Left lobe of liver (tissue), 2 donors: ENCODE results near the gene NEDD4L. TPM values are rescaled to one million over a fixed set of nuclear protein-coding genes. Genes with fewer than 3 reads are reported as not detected.

ENCODE experiments used
- ATAC-seq: fragments of 200-7000 bp; cut with Tn5 transposase; one replicate; pipeline ENCODE4 v1.9.1; 2020; ENCODE audit warnings: mild to moderate bottlenecking, moderate library complexity
- DNase-seq: peaks from one replicate; pipeline ENCODE4 v3.0.0-alpha.2; 2020; ENCODE audit warnings: low spot score
- total RNA-seq: library from RNA; stranded (reverse); gene quantifications from one replicate; pipeline ENCODE4 v1.2.1, GENCODE V29; 2021
- donor health status: DM: no; HTN: no; CAD: no; lungs with moderate emphysema.
- donor health status: DM: no; HTN: yes; CAD: no.

NEDD4L gene
- total RNA-seq, 1 donor from 2014 or later: 22.3 TPM

GRCh38 chr18:58387716-58388115, 343.7 kb downstream of the NEDD4L start:
- DNase-seq (peak; percentile 12), ATAC-seq (no peak)

- ATAC-seq (no peak), DNase-seq (peak; percentile 16)
Observed at GRCh38 chr18:58388736-58389135, 344.7 kb downstream of the NEDD4L start.

- DNase-seq: no peak
Observed at GRCh38 chr18:58389745-58390144, 345.7 kb downstream of the NEDD4L start.

DNA sequence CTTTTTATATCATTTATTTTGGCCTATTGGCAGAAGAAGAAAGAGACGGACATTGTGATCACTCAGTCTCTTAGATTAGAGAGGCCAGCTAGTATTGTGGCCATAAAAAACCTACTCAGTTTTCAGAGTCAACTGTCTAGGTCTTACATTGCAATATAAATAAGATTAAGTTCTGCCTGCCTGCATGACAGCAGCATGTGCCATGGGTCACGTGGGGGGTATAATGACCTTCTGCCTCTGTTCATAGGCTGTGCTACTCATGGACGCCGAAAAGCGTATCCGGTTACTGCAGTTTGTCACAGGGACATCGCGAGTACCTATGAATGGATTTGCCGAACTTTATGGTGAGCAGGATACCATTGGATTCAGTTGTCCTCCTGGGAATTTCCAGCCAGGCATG, 346.4 kb downstream of the NEDD4L start:
- DNase-seq (peak; percentile 3), ATAC-seq (no peak)

More at GRCh38 chr18:58389745-58390144, 345.7 kb downstream of the NEDD4L start:
- ATAC-seq: no peak

DNA sequence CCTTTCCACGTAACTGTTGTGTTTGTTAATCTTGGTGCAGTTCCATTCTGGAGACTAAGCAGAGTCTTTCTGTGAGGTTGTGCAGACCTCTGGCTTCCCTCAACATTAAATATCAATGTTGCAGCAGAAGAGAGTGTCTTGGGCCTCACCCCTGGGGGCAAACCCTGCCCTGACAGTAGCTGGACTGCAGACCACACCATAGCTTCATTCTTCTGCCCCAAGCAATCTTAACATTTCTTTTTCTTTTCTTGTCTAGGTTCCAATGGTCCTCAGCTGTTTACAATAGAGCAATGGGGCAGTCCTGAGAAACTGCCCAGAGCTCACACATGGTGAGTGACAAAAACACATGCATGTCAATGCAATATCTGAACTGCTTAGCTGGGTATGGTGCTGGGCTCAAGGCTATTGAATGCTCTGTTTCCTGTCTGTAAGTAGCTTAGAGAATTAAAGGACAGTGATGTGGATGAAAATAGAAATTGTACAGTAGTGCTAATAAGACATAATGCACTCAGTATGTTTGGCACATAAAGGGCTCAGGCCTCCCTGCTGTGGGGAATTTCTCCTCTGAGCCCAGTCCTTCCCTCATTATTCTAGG, 347.3 kb downstream of the NEDD4L start:
- DNase-seq (no peak), ATAC-seq (no peak)

DNA sequence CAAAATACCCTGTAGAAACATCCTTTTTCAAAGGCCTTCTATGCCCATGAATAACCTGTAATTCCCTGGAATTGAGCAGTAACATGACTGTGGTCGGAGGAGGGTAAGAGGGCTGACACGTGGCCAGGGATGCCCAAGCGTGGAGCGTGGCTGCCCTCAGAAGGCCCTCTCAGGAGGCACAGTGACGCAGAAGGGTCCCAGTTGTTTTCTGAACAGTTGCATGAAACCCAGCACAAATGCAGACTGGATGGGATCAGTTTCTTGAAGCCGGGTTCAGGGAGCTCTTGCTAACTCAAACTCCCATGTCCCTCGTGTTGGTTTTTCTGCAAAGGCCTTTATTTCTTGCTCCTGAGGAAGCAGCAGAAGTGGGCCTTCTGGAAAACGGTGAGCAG, 347.9 kb downstream of the NEDD4L start:
- ATAC-seq: no peak
- peak; percentile 38 for DNase-seq

GRCh38 chr18:58392324-58393000, 348.4 kb downstream of the NEDD4L start:
- peak; percentile 21 for DNase-seq
- ATAC-seq: no peak

GRCh38 chr18:58393295-58393694, 349.3 kb downstream of the NEDD4L start:
- ATAC-seq (no peak), DNase-seq (peak; percentile 8)

GRCh38 chr18:58394046-58394445, 350.0 kb downstream of the NEDD4L start:
- DNase-seq (peak; percentile 31), ATAC-seq (no peak)

GRCh38 chr18:58394602-58395425, 350.8 kb downstream of the NEDD4L start:
- DNase-seq (peak; percentile 30), ATAC-seq (no peak)

- DNase-seq: peak; percentile 28
Observed at GRCh38 chr18:58396144-58396543, 352.1 kb downstream of the NEDD4L start.

DNA sequence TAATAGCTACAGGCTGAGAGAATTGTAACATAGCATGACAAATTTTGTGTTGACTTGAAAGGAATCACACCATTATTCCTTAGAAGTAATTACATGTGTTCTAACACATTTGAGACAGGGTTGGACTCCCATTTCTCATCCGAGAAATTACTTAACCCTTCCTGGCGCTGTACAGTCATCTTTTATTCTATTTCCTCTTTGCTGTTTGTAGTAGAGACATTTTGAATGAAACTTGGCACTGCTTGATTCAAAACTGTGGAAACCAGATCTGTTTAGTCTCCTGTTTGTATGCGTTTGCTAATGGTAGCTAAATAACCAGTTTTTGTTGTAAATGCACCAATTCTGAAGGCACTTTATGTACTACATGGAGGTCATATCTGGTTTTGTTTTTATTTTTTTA, 352.9 kb downstream of the NEDD4L start:
- DNase-seq (no peak), ATAC-seq (no peak)

More at GRCh38 chr18:58396144-58396543, 352.1 kb downstream of the NEDD4L start:
- ATAC-seq: no peak

GRCh38 chr18:58397385-58398132, 353.5 kb downstream of the NEDD4L start:
- ATAC-seq: no peak
- peak; percentile 31 for DNase-seq

DNA sequence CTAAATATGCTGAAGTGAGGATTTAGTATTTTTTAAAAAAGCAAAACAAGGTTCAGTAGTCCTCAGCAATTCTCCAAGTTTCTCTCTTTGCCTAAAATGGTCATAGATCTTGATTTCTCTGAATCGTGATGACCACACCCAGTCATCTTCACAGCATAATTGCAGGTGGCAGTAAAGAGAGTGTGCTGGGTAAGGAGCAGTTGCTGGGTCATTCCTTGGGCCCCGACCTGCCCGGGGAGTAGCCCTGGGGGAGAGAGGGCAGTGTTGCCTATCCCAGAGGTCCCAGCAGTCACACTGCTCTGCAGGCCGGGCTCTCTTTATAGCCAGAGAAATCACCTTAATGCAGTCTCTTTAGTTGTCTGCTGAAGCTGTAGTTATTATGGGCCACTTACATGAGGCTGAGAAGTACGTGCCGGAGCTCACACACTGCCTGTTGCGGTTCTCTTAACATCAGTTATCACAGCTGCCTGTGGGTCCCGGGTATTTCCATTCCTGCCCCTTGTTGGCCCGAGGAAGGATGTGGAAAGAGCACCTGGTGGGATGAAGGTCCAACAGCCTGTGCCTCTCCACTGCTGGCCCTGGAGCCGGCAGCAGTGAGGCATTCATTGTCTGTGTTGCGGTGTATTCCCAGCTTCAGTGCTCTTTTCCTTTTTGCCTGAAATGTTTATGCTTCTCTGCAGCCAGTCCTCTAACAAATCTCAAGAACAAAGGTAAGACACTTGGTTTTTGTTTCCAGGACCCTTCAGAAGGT, 354.8 kb downstream of the NEDD4L start:
- DNase-seq (peak; percentile 68), ATAC-seq (peak; percentile 51)

DNA sequence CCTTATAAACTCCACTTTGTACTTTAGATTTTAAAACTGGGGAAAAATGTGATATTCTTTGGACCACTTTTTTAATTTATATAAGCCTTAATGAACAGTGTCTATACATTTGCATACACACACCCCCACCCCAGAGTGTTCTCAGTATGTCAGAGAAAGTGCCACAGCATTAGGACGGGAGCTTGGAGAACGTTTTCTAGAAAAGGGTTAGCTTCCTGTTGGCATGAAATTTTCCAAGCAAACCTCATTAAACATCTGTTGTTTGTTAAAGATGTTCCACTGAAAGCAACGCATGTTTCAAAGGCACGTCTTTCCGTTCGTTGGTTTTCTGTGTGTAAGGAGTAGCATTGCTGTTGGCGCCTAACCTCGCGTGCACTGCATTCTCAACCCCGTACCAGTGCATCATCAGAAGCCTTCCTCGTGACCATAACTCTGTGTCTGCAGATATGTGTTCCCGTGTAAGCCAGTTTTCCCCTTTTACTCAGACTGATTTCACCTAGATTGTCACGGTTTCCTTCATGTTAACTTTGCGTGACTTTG, 356.4 kb downstream of the NEDD4L start:
- DNase-seq: no peak
- peak; percentile 21 for ATAC-seq

DNA sequence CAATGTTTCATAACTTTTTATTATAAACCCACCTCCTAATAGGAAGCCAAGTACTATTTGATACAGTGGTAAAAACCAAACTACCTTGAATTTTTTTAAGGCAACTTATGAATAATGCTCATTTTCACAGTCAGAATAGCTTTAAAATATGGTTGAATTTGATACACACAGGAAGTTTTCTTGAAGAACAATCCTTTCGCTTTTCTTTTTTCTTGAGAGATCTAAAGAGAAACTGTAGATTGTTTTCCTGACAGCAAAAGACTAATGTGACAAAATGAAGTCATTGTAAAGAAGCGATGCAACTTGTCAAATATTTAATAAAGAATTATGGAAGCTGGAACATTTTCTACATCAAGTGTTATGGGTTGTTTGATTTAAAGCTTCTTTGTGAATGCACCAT, 357.2 kb downstream of the NEDD4L start:
- DNase-seq (no peak), ATAC-seq (no peak)

DNA sequence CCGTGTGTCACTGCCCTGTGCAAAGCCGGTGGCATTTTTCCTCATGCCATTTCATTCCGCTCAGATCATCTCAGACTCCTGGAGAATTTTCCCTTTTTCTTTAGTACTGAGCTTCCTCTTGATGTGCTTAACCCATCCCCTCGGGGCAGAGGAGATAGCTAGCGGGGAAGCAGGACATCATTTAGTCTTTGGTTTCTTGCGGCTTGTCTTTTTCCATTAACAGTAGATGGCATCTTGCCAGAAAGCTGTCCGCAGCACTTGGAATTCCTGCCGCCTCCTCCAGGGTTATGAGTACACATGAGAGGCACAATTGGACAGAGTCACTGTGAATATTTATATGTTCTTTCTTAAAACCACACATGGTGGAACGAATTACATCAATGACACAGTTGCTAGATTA, 358.2 kb downstream of the NEDD4L start:
- DNase-seq (no peak), ATAC-seq (peak; percentile 3)

DNA sequence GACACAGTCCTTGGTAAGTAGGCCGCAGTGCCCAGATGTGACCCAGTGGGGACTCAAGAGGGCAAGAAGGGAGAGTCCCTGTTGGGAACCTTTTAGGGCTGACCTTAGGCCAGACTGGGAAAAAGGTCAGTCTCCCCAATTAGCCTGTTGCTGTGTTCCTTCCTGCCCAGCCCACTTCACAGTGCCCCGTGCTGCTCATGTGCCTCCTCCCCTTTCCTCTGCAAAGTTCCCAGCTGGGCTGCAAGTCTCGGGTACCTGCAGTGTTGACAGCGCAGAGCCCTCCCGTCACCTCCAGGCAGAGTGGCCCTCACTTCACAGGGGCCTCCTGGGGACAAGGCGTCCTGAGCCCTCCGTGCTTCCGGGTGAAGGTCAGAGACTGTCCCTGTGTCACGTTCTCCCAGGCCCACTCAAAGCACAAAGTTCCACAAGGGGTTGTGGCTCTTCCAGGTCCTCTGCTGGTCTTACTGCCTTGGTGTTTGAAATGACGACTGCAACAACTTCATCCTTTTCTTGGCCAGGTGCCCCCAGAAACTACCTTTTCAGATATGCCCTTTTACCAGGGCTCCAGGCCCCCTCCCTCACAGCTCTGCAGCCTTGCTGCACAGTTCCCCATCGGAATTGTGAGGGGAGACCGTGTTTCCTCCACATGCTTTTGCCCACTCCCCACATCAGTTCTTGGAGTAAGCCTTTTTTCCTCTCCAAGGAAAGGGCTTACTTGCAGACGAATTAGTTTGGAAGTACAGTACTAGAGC, 359.1 kb downstream of the NEDD4L start:
- DNase-seq (peak; percentile 70), ATAC-seq (peak; percentile 18)

GRCh38 chr18:58403799-58404455, 359.9 kb downstream of the NEDD4L start:
- peak; percentile 72 for DNase-seq
- peak; percentile 35 for ATAC-seq
